ENCODE results near the gene CCDC85C. TPM values are rescaled to one million over a fixed set of nuclear protein-coding genes. Genes with fewer than 3 reads are reported as not detected.

Gene CCDC85C
- total RNA-seq, 1 donor from 2014 or later: 16.6 TPM

GRCh38 chr14:99530407-99531155, 73.4 kb downstream of the CCDC85C start:
- no peaks in the 10 kb centered on the region for H3K9me3 Mint-ChIP-seq (ENCODE audit: unreplicated experiment)
- H4K20me1 ChIP-seq (ENCODE audit: insufficient read depth, low read length): no peaks in the 10 kb centered on the region
- H3K27ac ChIP-seq (ENCODE audit: low read depth, low read length): peak overlapping the region; percentile 88
- TF ChIP-seq EZH2 (IDR thresholded peaks at IDR 0.05; ENCODE audit: insufficient read depth, low read length) (no peak), CTCF (IDR thresholded peaks at IDR 0.05; ENCODE audit: insufficient read depth, low read depth, low read length) (no peak)
- H3K4me1 ChIP-seq (ENCODE audit: insufficient read depth, low read length): peaks cover 40% of the 10 kb centered on the region
- peak overlapping the region; percentile 14 for H2AFZ ChIP-seq (ENCODE audit: low read depth, low read length)
- H3K4me2 ChIP-seq (ENCODE audit: low read length): peak overlapping the region; percentile 61
- H3K4me3 ChIP-seq (ENCODE audit: insufficient read depth, low read depth, low read length): no peak overlapping the region
- no peaks in the 10 kb centered on the region for H3K36me3 ChIP-seq (ENCODE audit: insufficient read depth, low read length)
- DNase-seq (ENCODE audit: low read depth): peak; percentile 35
- H3K4me1 Mint-ChIP-seq (ENCODE audit: low read depth, unreplicated experiment): peaks cover 13% of the 10 kb centered on the region
- H3K9ac ChIP-seq (ENCODE audit: low read length): peak overlapping the region; percentile 76
- H3K27me3 Mint-ChIP-seq (ENCODE audit: low read depth, unreplicated experiment): no peaks in the 10 kb centered on the region
- H3K9me3 ChIP-seq (ENCODE audit: insufficient read depth, low read depth, low read length): no peaks in the 10 kb centered on the region
- peaks cover 40% of the 10 kb centered on the region for H3K79me2 ChIP-seq (ENCODE audit: insufficient read depth, low read length)
- H3K4me3 Mint-ChIP-seq (ENCODE audit: unreplicated experiment): no peak overlapping the region
- H3K27ac Mint-ChIP-seq (ENCODE audit: unreplicated experiment): peak overlapping the region; percentile 91
- FAIRE-seq: peak; percentile 37
- H3K36me3 Mint-ChIP-seq (ENCODE audit: low read depth, unreplicated experiment): no peaks in the 10 kb centered on the region
- no peaks in the 10 kb centered on the region for H3K27me3 ChIP-seq (ENCODE audit: insufficient read depth, low read length)

GRCh38 chr14:99529899-99530298, 74.1 kb downstream of the CCDC85C start:
- no peaks in the 10 kb centered on the region for H4K20me1 ChIP-seq (ENCODE audit: insufficient read depth, low read length)
- H3K27me3 ChIP-seq (ENCODE audit: insufficient read depth, low read length): no peaks in the 10 kb centered on the region
- no peak overlapping the region for H3K27ac Mint-ChIP-seq (ENCODE audit: unreplicated experiment)
- DNase-seq (ENCODE audit: low read depth) (peak; percentile 15), FAIRE-seq (no peak)
- H3K79me2 ChIP-seq (ENCODE audit: insufficient read depth, low read length): peaks cover 37% of the 10 kb centered on the region
- H3K4me2 ChIP-seq (ENCODE audit: low read length): no peak overlapping the region
- H3K36me3 Mint-ChIP-seq (ENCODE audit: low read depth, unreplicated experiment): no peaks in the 10 kb centered on the region
- no peak overlapping the region for H3K4me3 ChIP-seq (ENCODE audit: insufficient read depth, low read depth, low read length)
- no peak overlapping the region for H3K27ac ChIP-seq (ENCODE audit: low read depth, low read length)
- no peak overlapping the region for H3K4me3 Mint-ChIP-seq (ENCODE audit: unreplicated experiment)
- no peaks in the 10 kb centered on the region for H3K36me3 ChIP-seq (ENCODE audit: insufficient read depth, low read length)
- H3K9me3 Mint-ChIP-seq (ENCODE audit: unreplicated experiment): no peaks in the 10 kb centered on the region
- H2AFZ ChIP-seq (ENCODE audit: low read depth, low read length): no peak overlapping the region
- TF ChIP-seq CTCF (IDR thresholded peaks at IDR 0.05; ENCODE audit: insufficient read depth, low read depth, low read length) (no peak), EZH2 (IDR thresholded peaks at IDR 0.05; ENCODE audit: insufficient read depth, low read length) (no peak)
- no peaks in the 10 kb centered on the region for H3K9me3 ChIP-seq (ENCODE audit: insufficient read depth, low read depth, low read length)
- H3K4me1 ChIP-seq (ENCODE audit: insufficient read depth, low read length): peaks cover 35% of the 10 kb centered on the region
- peaks cover 13% of the 10 kb centered on the region for H3K4me1 Mint-ChIP-seq (ENCODE audit: low read depth, unreplicated experiment)
- no peak overlapping the region for H3K9ac ChIP-seq (ENCODE audit: low read length)
- H3K27me3 Mint-ChIP-seq (ENCODE audit: low read depth, unreplicated experiment): no peaks in the 10 kb centered on the region
